HUES48 (cell line): Measurements from ENCODE around the gene PCDH8.
A peak's percentile ranks its signal among the peaks of the same experiment; 100 is the strongest.

Experiments
- H3K27ac ChIP-seq: one replicate; pipeline ENCODE4 v1.7.0; 2013; ENCODE audit warnings: low read depth, low read length, inconsistent platforms
- H3K27me3 ChIP-seq: 2 replicates; pipeline ENCODE4 v1.6.1; 2013; ENCODE audit warnings: mild to moderate bottlenecking, low read length; ENCODE audit not compliant: control insufficient read depth, insufficient read depth
- H3K36me3 ChIP-seq: 2 replicates; pipeline ENCODE4 v1.6.1; 2013; ENCODE audit warnings: low read length; ENCODE audit not compliant: control insufficient read depth, insufficient read depth
- H3K4me1 ChIP-seq: 2 replicates; pipeline ENCODE4 v1.6.1; 2013; ENCODE audit warnings: mild to moderate bottlenecking, low read length; ENCODE audit not compliant: control insufficient read depth, insufficient read depth
- H3K4me3 ChIP-seq: 2 replicates; pipeline ENCODE4 v1.5.1; 2013; ENCODE audit warnings: mild to moderate bottlenecking, low read depth, low read length
- H3K9ac ChIP-seq: 2 replicates; pipeline ENCODE4 v1.6.1; 2013; ENCODE audit warnings: mild to moderate bottlenecking, low read depth, low read length, moderate library complexity
- H3K9me3 ChIP-seq: 2 replicates; pipeline ENCODE4 v1.6.1; 2013; ENCODE audit warnings: low read length; ENCODE audit not compliant: control insufficient read depth, insufficient read depth

Gene PCDH8

DNA sequence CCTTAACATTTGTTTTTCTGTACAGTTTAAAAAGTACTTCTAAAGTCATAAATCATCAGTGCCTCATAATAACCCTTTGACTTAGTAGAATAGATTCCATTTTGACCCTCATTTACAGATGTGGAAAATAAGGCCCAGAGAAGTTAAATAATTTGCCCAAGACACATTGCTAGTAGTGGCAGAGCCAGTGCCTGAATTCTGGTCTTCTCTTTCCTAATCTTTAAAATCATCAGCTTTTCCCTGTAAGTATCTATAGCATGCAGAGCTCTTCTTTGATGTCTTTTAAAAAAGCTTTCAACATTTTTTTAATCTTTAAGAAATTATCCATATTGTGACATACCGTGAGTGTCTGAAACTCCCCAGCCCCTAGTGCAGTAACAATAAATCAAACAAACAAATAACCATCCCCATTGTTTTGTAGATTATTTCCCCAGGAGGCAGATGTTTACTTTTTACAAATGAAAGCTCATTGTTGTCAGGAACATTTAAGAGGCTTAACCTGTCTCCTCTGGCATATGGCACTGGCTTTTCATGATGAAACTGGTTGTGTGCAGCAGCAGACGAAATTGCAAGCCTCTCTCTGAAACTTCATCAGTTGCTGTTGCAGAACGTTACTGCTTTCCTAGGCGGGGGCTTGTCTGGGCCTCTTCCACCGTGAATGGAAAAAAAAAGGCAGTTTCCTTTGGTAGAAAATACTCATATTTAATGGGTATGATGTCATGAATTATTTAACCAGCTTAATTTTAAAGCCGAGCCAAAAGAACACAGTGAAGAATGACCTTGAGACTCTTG, 31.7 kb upstream of the PCDH8 start:
- H3K9ac ChIP-seq, result no peak overlapping the region
- peak overlapping the region; percentile 12; the same call in 1 of the 2 replicates for H3K4me3 ChIP-seq
- no peaks in the 10 kb centered on the region for H3K9me3 ChIP-seq
- peak overlapping the region; percentile 61 for H3K27ac ChIP-seq
- H3K27me3 ChIP-seq, result peaks cover 53% of the 10 kb centered on the region
- H3K36me3 ChIP-seq, result no peaks in the 10 kb centered on the region
- peaks cover 52% of the 10 kb centered on the region for H3K4me1 ChIP-seq

DNA sequence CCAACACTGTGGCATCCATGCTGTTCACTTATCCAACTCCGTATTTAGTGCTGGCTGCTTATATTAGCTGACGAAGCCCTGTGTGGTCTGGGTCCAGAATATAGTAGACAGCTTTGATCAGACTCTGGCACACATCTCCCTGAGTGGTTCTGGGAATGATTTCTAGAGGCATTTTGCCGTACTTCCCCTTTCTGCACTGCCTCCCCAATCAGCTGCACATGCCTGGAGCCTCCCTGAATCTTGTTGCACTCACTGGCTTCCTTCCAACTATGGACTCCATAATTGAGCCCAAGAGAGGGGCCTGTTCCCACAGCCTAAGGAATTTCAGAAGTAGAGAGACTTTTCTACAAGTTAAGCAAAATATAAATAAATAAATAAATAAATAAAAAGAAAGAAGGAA, 30.4 kb upstream of the PCDH8 start:
- Histone ChIP-seq H3K27ac (no peak overlapping the region), H3K9me3 (0 out of 2 replicates have a peak, but pooled peaks cover 2% of the 10 kb centered on the region), H3K4me1 (peaks cover 49% of the 10 kb centered on the region), H3K27me3 (peaks cover 53% of the 10 kb centered on the region), H3K4me3 (no peak overlapping the region), H3K36me3 (no peaks in the 10 kb centered on the region), H3K9ac (no peak overlapping the region)

DNA sequence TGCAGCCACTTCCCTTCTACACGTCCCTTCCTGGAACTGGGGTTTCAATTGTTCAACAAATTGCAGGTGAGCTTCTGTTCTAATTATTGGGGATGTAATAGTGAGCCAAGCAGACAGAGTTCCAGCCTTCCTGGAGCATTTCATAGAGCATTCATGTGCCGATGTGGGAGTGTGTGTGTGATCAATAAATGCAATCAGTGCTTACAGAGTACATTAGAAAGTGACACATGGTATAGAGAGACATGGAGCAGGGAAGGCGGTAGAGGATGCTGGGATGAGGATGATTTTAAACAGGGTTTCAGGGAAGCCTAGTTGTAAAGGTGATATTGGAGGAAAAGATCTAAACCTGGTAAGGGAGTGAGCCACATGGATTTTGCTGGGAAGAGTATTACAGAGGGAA, 21.7 kb upstream of the PCDH8 start:
- no peak overlapping the region for H3K27ac ChIP-seq
- 0 out of 2 replicates have a peak, but pooled peaks cover 2% of the 10 kb centered on the region for H3K9me3 ChIP-seq
- H3K36me3 ChIP-seq, result no peaks in the 10 kb centered on the region
- H3K4me1 ChIP-seq, result peaks cover 12% of the 10 kb centered on the region
- H3K4me3 ChIP-seq, result no peak overlapping the region
- H3K27me3 ChIP-seq, result peaks cover 9% of the 10 kb centered on the region; the same call in 1 of the 2 replicates
- no peak overlapping the region for H3K9ac ChIP-seq

DNA sequence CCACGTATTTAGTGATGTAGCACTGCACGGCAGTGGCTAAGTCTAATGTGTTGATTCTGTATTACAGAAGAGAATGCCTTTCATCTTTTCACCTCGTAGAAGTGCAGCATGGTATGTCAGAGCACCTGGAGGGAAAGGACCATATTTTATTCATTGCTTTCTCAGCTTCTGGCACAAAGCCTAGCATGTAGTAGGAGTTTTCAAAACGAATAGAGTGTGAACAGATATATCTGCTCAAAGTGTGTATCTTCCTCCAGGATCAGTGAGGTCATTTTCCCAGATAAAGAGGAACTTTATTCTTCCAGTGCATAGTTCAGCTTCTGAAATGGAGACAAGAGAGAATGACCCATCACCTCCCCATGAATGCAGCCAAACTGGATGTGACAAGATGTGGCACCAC, 21.2 kb upstream of the PCDH8 start:
- peaks cover 12% of the 10 kb centered on the region for H3K4me1 ChIP-seq
- no peak overlapping the region for H3K4me3 ChIP-seq
- peaks cover 9% of the 10 kb centered on the region; the same call in 1 of the 2 replicates for H3K27me3 ChIP-seq
- no peak overlapping the region for H3K27ac ChIP-seq
- H3K9me3 ChIP-seq, result no peaks in the 10 kb centered on the region
- H3K36me3 ChIP-seq, result no peaks in the 10 kb centered on the region
- H3K9ac ChIP-seq, result no peak overlapping the region

DNA sequence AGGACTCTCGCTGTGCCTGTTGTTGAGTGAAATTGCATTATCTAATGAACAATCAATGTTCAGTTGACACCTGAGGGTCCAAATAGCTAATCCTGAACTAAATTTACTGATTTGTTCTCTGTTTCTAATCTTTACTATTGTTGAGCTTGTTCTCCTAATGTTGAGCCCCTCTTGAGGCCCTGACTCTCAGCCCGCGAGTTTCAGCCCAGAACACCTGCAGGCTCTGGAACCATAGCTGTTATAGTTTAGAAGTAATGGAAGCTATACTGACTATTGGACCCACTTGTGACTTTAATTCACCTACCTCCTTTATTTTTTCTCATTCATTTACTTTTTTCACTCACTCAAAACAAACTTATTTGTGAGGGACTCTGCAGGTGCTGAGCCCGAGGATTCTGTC, 20.6 kb upstream of the PCDH8 start:
- Histone ChIP-seq H3K27me3 (peaks cover 9% of the 10 kb centered on the region; the same call in 1 of the 2 replicates), H3K4me1 (peaks cover 12% of the 10 kb centered on the region), H3K9me3 (no peaks in the 10 kb centered on the region), H3K27ac (no peak overlapping the region), H3K36me3 (no peaks in the 10 kb centered on the region), H3K4me3 (no peak overlapping the region), H3K9ac (no peak overlapping the region)

DNA sequence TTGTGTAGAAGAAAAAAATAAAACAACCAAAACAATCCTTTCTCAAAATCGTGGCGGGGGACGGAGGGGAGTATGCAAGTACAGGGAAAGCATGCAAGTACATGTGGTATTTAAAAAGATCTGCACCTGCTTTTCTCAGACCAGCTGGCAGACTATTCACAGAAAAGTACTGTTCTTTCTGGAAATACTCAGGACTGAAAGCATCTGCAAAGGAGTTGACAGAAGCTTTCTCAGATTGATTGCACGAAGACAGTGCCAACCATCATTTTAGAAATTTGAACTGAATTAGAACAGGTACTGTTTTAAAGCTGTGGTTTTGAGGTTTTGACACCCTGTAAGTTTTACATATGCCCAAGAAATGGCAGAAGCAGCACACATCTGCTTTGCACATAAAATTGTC, 19.8 kb upstream of the PCDH8 start:
- Histone ChIP-seq H3K9me3 (no peaks in the 10 kb centered on the region), H3K4me3 (no peak overlapping the region), H3K9ac (no peak overlapping the region), H3K36me3 (no peaks in the 10 kb centered on the region), H3K27ac (no peak overlapping the region), H3K27me3 (peaks cover 9% of the 10 kb centered on the region; the same call in 1 of the 2 replicates), H3K4me1 (peaks cover 12% of the 10 kb centered on the region)

DNA sequence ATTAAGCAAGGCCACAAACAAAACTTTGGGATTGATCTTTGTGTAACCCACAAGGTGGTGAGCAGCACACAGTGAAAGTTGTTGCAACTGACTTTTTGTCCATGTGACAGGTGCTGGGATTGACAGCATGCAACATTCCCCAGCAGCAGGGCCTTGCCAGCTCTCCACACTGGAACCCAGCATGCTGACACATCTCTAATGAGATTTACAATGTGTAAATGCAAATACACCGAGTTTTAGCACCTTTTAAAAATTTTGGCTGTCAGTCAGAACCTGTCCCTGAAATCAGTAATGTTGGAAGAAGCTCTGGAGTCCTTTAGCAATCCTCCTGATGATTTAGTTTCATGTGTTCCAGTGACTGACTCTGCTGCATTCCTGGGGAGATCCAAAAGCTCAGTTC, 16.5 kb upstream of the PCDH8 start:
- no peaks in the 10 kb centered on the region for H3K36me3 ChIP-seq
- no peak overlapping the region for H3K9ac ChIP-seq
- peaks cover 22% of the 10 kb centered on the region for H3K4me1 ChIP-seq
- no peaks in the 10 kb centered on the region for H3K9me3 ChIP-seq
- no peak overlapping the region for H3K4me3 ChIP-seq
- H3K27ac ChIP-seq, result no peak overlapping the region
- H3K27me3 ChIP-seq, result peaks cover 6% of the 10 kb centered on the region; the same call in 1 of the 2 replicates

DNA sequence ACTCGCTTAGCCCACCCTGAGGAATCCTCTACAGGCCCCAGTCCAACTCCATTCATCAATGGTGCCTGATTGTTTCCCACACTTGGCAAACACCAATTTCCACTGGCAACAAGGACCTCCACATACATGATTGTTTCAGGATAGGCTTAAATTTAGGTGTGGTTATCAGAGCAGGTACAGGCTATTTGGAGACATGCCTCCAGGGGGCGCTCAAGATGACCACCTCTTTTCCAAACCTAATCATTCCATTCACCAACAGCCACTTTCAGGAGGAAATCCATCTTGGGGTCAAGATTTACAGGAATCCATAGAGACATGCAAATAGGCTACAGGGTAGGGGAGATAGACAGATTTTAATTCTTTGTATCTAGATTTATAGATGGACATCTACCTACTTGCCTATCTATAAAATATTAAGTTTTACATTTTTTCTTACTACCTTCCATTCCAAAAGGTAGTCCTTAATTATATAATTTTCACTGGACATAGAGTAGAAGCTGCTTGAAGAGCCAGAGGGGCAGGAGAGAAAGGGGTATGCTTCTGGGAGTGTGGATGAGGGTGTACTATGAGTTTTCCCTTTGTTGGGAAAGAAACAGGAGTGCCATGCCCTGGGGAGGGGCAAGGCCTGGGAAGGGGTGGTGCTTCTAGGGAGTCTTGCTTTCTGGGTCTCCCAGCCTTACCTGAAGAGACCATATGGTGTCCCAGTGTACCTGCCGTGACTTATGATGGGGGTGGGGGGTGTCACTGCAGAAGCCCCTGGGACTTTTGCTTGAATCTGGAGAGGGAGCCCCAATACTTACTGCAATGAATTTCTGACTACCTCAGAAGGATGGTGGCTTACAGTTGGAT, 14.1 kb upstream of the PCDH8 start:
- Histone ChIP-seq H3K36me3 (no peaks in the 10 kb centered on the region), H3K27me3 (no peaks in the 10 kb centered on the region), H3K9ac (no peak overlapping the region)

DNA sequence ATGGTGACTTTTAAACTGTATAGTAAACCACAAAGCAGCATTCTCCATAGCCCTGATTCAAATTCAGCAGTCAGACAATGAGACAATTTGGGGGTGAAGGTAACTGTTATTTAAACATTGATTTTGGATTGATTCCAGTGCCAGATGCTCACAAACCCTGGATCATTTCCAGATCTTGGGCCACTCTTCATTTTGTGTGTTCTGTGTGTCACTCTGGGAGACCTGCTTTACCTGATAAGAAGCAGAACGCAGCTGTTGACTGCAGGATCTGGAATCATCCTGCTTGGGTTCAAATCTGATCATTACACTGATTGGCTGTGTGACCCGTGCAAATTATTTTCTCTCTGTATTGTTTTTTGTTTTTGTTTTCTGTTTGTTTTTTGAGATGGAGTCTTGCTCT, 4.0 kb upstream of the PCDH8 start:
- peak overlapping the region; percentile 77 for H3K4me3 ChIP-seq
- H3K9me3 ChIP-seq, result no peaks in the 10 kb centered on the region
- peaks cover 27% of the 10 kb centered on the region for H3K27me3 ChIP-seq
- H3K9ac ChIP-seq, result no peak overlapping the region
- H3K27ac ChIP-seq, result peak overlapping the region; percentile 92
- H3K4me1 ChIP-seq, result peaks cover 37% of the 10 kb centered on the region
- H3K36me3 ChIP-seq, result no peaks in the 10 kb centered on the region

More for the DNA sequence above, 14.1 kb upstream of the PCDH8 start:
- no peaks in the 10 kb centered on the region for H3K9me3 ChIP-seq
- H3K4me1 ChIP-seq, result peaks cover 17% of the 10 kb centered on the region
- H3K27ac ChIP-seq, result no peak overlapping the region
- no peak overlapping the region for H3K4me3 ChIP-seq

DNA sequence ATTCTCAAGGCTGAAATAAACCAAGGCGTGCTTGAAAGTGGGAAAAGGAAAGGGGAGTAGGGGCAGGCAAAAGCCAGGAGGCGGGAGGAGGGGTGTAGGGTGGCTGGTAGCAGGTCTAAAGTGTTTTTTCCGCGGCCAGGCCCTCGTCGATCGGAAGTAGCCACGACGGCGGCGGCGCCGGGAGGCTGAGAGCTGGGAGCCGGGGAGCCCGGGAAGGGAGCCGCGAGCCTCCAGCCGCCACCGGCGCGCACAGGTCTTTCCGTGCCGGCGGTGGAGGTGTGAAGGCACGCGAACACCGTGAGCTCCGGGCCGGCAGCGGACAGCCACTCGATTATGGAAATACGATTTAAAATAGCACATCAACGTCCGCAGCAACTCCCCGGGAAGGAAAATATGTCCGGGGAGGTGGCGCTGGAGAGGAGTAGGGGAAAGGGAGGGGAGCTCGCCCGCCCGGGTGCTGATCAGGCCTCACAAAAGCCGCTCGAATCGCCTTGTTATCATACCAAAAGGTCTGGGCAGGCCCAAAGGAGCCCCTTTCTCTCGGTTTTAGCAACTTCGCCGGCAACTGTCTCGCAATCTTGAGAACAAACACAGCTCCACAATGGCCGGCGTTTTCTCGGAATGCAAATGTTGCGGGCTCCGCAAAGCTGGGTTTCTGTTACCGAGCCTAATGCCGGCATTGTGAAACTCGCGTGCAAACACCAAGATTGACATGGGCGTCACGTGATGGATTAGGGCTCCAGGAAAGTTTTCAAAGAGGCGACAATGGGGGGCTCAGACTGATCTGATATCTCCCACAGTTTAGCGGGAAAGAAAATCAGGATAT, 2.9 kb upstream of the PCDH8 start:
- Histone ChIP-seq H3K4me1 (peaks cover 34% of the 10 kb centered on the region), H3K36me3 (no peaks in the 10 kb centered on the region), H3K27me3 (peaks cover 38% of the 10 kb centered on the region), H3K9ac (peak overlapping the region; percentile 74), H3K9me3 (no peaks in the 10 kb centered on the region), H3K27ac (peak overlapping the region; percentile 92), H3K4me3 (peak overlapping the region; percentile 77)
